Testis (tissue), 3 donors: ENCODE results near the gene SAMD4A. TPM values are rescaled to one million over a fixed set of nuclear protein-coding genes. Genes with fewer than 3 reads are reported as not detected.

Experiments
- DNase-seq: peaks from one replicate; pipeline ENCODE4 v3.0.0-alpha.2; 2019
- H3K27ac ChIP-seq, 2 donors: fragments of 200-600 bp; sonication (generic); one replicate each; pipeline ENCODE4 v1.5.1; 2019
- H3K27me3 ChIP-seq: fragments of 200-600 bp; sonication (generic); one replicate; pipeline ENCODE4 v1.5.1; 2019
- H3K36me3 ChIP-seq: fragments of 200-600 bp; sonication (generic); one replicate; pipeline ENCODE4 v1.5.1; 2017; ENCODE audit warnings: low read depth; ENCODE audit errors: missing control alignments
- H3K4me1 ChIP-seq: fragments of 200-600 bp; sonication (generic); one replicate; pipeline ENCODE4 v1.5.1; 2019
- H3K4me3 ChIP-seq, 2 donors: fragments of 200-600 bp; sonication (generic); one replicate each; pipeline ENCODE4 v1.5.1; 2017 to 2019
- H3K9me3 ChIP-seq: fragments of 200-600 bp; sonication (generic); one replicate; pipeline ENCODE4 v1.5.1; 2017
- POLR2A ChIP-seq: fragments of 450-650 bp; IDR thresholded peaks from one replicate; pipeline ENCODE4 v1.6.1; 2017; ENCODE audit warnings: antibody characterized with exemption, mild to moderate bottlenecking, moderate library complexity
- WGBS, 2 donors: methylation state at CpG; one replicate each; pipeline ENCODE4 v1.1.5; 2018; 5-methylcytosine and 5-hydroxymethylcytosine counted together
- intact Hi-C: fragments of 100-400 bp; cut with DNase I; formaldehyde crosslinking; loops from one replicate; pipeline ENCODE4 v1.15.1; 2023; ENCODE audit warnings: low total_unique reads
- polyA plus RNA-seq: library from polyadenylated mRNA; stranded (reverse); fragments of 350-450 nt; fragmentation: Illumina TruSeq; extraction: RNeasy Lipid Tissue Mini Kit (QIAGEN cat#74804); gene quantifications from one replicate; pipeline ENCODE4 v1.2.3, GENCODE V29; 2014; ENCODE audit warnings: low read depth, low replicate concordance; ENCODE audit not compliant: insufficient read depth
- total RNA-seq, 2 donors: library from RNA; depleted of rRNA; stranded (reverse); fragments of >200 nt; gene quantifications; one replicate each; pipeline ENCODE4 v1.2.3, GENCODE V29; 2016
- TF ChIP-seq, protein P1 (sequence below), 3 experiments: fragments of 450-650 bp in 2 of 3; fragments of 200-600 bp in 1 of 3; sonication (generic) in 1 of 3; IDR thresholded peaks; one replicate each; pipeline ENCODE4 v1.5.1; 2016 to 2019; ENCODE audit warnings: antibody characterized with exemption in 3 of 3, mild to moderate bottlenecking in 2 of 3, moderate library complexity in 1 of 3

SAMD4A gene
- total and polyA plus RNA-seq, 3 donors from 2014 or later = 103 to 369 (median 259) TPM

DNA sequence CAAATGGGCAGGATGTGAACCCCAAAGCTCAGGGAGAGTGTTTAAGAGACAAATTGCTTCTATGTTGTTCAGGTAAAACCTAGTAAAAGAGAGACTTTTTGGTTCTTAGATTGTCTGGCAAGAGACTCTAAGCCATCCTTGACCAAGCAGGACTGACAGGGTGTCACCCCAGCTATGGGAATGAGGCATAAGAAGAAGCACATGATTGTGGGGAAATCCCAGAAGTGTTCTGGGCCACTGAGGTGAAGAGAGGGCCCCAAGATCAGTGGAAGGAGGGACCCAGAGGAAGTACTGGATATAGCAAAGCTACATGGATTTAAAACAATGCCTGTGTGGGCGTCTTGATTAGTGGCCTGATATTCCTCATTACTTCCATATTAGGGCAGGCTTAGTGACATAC is 99.0 kb downstream of the SAMD4A start:
- WGBS, 2 donors = 89 to 100% methylated on average over 1 of the region's 1 CpG
- Histone ChIP-seq H3K36me3 (no peaks in the 10 kb centered on the region), H3K27ac (no peak overlapping the region), H3K4me3 (no peak overlapping the region), H3K4me1 (peaks cover 7% of the 10 kb centered on the region), H3K9me3 (no peaks in the 10 kb centered on the region), H3K27me3 (no peaks in the 10 kb centered on the region)
- TF ChIP-seq, protein P1, sequence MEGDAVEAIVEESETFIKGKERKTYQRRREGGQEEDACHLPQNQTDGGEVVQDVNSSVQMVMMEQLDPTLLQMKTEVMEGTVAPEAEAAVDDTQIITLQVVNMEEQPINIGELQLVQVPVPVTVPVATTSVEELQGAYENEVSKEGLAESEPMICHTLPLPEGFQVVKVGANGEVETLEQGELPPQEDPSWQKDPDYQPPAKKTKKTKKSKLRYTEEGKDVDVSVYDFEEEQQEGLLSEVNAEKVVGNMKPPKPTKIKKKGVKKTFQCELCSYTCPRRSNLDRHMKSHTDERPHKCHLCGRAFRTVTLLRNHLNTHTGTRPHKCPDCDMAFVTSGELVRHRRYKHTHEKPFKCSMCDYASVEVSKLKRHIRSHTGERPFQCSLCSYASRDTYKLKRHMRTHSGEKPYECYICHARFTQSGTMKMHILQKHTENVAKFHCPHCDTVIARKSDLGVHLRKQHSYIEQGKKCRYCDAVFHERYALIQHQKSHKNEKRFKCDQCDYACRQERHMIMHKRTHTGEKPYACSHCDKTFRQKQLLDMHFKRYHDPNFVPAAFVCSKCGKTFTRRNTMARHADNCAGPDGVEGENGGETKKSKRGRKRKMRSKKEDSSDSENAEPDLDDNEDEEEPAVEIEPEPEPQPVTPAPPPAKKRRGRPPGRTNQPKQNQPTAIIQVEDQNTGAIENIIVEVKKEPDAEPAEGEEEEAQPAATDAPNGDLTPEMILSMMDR (IDR thresholded peaks at IDR 0.05) = no peak
- no peak for TF ChIP-seq POLR2A
- intact Hi-C loops = no loop called here
- DNase-seq = no peak

DNA sequence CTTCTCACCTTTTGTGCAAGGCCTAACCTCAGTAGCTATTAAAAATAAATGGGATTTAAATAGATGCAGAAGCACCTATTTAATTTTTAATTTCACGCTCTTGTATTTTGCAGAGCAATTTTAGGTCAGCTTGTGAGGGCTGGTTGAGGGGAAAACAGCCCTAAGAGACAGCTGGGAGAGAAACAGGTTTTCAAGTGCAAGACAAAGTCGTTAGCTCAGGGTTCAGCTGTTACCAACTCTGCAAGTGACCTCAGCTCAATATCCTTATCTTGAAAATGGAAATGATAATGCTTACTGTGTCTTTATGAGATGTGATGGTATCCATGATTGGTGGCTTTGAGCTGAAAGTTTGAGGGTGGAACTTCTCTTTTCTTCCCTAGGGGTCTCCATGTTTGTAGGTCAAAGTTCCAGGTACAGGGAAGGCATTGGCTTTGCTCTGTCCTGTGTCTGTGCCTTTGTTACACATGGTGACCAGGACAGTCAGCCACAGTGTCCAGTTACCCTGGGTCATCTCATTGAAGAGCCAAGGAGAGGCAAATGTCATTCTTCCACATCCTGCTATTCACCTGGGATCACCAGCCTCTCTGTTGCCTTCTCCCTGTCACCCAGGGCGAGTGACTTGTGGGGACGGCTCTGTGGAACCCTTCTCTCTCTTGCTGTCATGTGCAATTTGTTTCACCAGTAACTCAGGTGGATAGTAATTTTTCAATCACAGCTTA is 100.3 kb downstream of the SAMD4A start:
- Histone ChIP-seq H3K27ac (no peak overlapping the region), H3K4me3 (no peak overlapping the region), H3K27me3 (no peaks in the 10 kb centered on the region), H3K36me3 (no peaks in the 10 kb centered on the region), H3K4me1 (peaks cover 7% of the 10 kb centered on the region), H3K9me3 (no peaks in the 10 kb centered on the region)
- TF ChIP-seq POLR2A = no peak
- TF ChIP-seq, protein P1 (IDR thresholded peaks at IDR 0.05) = no peak
- DNase-seq = no peak
- WGBS, 2 donors = 95 to 97% methylated on average over 4 of the region's 4 CpGs
- intact Hi-C loops = no loop called here

DNA sequence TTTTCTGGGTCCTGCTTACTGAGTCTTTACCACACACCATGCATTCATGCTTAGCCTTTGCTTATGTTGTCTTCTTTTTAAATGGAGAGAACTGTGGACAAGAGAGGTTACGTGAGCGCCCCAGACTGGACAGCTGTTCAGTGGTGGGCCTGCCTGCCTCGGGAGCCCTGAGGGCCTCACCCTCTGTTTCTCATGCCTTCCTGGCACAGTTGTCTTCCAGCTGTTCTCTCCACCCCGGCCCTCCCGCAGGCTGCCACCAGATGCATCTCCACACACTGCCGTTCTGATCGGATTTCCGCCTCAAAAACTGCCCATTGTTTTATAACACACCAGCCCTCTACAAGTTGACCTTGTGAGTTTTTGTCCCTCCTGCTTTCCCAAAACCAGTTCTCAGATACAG is 100.8 kb downstream of the SAMD4A start:
- 93 to 97% methylated on average over 8 of the region's 8 CpGs for WGBS, 2 donors
- no peaks in the 10 kb centered on the region for H3K9me3 ChIP-seq
- TF ChIP-seq POLR2A = no peak
- TF ChIP-seq, protein P1 (IDR thresholded peaks at IDR 0.05) = no peak
- H3K27ac ChIP-seq = no peak overlapping the region
- no peak for DNase-seq
- no peak overlapping the region for H3K4me3 ChIP-seq
- intact Hi-C loops = no loop called here
- no peaks in the 10 kb centered on the region for H3K36me3 ChIP-seq
- no peaks in the 10 kb centered on the region for H3K27me3 ChIP-seq
- H3K4me1 ChIP-seq = peaks cover 7% of the 10 kb centered on the region

DNA sequence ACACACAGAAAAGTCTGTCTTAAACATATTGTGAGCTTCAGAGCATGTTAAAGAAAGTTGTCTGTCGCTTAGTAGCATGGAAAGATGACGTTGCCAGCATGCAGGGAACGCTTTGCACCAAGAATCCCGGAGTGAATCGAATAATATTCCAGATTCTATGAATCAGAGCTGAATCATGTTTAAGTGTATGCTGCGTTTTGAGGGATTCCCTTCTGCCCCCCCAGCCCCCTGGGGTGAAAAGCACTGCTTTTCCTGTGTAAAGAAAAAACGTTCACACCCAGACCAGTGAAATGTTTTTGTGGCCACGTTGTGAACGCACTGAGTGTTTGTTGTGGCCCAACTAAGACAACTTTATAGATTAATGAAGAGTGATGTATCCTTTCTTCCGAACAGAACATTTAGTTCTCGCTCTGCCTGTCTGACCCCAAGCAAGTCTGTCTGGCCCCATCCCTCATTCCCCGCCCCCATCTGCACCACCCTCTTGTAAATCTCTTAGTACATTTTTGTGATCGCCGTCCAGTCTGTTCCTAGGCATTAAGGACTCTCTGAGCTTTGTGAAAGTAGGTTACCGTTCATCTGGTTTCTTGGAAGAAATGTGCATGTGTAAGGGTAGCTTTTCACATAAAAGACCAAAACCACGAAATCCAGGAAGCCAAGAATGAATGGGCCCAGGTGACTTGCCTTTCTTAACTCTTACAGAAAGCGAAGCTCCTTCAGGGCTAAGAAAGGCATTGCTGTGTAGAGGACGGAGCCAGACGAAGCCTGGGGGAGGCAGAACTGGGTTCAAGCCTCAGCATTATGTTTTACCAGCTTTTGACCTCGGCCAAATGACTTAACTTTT is 103.0 kb downstream of the SAMD4A start:
- no peak overlapping the region for H3K4me3 ChIP-seq
- peak overlapping the region in 1 of 2 donors; percentile 57 for H3K27ac ChIP-seq
- 57 to 63% methylated on average over 20 of the region's 20 CpGs for WGBS, 2 donors
- H3K27me3 ChIP-seq = no peaks in the 10 kb centered on the region
- TF ChIP-seq, protein P1 (IDR thresholded peaks at IDR 0.05) = no peak
- no peak for TF ChIP-seq POLR2A
- intact Hi-C loops = no loop called here
- H3K9me3 ChIP-seq = no peaks in the 10 kb centered on the region
- H3K4me1 ChIP-seq = peaks cover 13% of the 10 kb centered on the region
- peak; percentile 54 for DNase-seq
- no peaks in the 10 kb centered on the region for H3K36me3 ChIP-seq
